ENCODE measurements around the gene LRP5.

LRP5 gene

DNA sequence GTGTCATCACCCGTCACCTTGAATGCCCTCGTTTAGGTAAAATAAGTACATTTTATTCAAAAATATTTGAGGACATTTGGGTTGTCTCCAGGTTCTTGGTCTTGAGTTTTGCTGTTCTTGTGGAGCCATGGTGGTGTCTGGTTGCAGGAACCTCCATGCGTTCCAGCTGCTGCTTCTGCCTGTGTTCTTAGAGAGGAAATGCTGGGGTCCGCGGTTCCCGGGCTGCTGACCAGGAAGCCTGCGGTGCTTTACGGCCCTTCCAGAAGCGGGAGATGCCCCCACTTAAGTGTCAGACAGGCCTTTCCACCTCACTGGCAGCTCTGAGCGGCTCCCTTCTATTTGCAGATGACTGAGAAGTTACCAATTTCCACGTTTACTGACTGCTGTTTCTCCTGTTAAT, 66.8 kb downstream of the LRP5 start:
- TF ChIP-seq, protein P1, sequence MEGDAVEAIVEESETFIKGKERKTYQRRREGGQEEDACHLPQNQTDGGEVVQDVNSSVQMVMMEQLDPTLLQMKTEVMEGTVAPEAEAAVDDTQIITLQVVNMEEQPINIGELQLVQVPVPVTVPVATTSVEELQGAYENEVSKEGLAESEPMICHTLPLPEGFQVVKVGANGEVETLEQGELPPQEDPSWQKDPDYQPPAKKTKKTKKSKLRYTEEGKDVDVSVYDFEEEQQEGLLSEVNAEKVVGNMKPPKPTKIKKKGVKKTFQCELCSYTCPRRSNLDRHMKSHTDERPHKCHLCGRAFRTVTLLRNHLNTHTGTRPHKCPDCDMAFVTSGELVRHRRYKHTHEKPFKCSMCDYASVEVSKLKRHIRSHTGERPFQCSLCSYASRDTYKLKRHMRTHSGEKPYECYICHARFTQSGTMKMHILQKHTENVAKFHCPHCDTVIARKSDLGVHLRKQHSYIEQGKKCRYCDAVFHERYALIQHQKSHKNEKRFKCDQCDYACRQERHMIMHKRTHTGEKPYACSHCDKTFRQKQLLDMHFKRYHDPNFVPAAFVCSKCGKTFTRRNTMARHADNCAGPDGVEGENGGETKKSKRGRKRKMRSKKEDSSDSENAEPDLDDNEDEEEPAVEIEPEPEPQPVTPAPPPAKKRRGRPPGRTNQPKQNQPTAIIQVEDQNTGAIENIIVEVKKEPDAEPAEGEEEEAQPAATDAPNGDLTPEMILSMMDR (IDR thresholded peaks at IDR 0.05; ENCODE audit: control insufficient read depth, insufficient read depth, low read depth, low read length, missing control alignments), result no peak
- H3K4me3 ChIP-seq (ENCODE audit: control insufficient read depth, low read depth, low read length), result no peak overlapping the region
- no peak for DNase-seq (ENCODE audit: low read depth)

DNA sequence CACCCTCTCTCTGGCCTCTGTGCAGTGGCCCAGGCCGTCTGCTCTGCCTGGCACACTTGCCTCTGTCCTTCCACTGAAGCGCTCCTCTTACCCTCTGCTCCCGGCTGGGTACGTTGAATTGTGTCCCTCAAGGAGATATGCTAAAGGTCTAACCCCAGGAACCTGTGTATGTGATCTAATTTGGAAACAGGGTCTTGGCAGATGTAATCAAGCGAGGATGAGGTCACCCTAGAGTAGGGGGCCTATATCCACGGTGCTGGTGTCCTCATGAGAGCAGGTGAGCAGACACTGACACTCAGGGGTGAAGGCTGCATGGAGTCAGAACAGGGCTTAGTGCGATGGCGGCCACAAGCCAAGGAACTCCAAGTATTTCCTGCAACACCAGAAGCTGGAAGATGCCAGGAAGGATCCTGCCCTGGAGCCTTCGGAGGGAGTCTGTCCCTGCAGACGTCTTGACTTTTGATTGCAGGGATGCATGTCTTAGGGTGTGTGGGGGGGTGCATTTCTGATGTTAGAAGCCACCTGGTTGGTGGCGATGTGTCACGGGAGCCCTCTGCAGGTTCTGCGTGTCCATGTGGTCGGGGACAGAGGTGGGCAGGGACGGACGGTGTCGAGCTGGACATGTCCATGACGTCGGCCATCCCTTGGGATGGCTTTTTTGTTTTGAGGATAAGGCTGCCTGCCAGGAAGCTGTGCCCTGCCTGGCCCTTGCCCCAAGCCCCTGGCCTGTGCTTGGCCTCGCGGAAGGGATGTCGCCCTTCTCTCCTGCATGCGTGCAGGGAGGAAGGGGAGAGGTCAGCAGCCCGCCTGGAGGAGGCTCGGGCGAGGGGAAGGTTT, 68.6 kb downstream of the LRP5 start:
- no peak for DNase-seq (ENCODE audit: low read depth)
- TF ChIP-seq, protein P1 (IDR thresholded peaks at IDR 0.05; ENCODE audit: control insufficient read depth, insufficient read depth, low read depth, low read length, missing control alignments), result no peak
- no peak overlapping the region for H3K4me3 ChIP-seq (ENCODE audit: control insufficient read depth, low read depth, low read length)

DNA sequence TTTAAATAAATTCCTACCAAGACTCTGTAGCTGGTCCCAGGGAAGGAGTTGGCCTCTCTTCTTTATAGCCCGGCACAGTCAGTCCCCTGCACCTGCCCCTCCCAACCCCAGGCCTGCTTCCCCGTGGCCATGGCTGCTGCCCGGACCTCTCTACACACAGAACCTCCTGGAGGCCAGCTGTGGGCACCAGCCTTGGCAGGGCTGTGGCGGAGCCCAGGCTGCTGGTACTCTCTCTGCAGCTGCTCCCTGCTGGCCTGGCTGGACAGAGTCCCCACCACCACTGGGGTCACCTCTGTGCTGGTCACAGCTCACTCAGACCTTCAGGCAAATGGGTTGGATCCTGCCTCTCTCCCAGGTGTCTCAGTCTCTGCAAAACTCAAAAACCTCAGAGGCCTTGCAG, 69.3 kb downstream of the LRP5 start:
- no peak overlapping the region for H3K4me3 ChIP-seq (ENCODE audit: control insufficient read depth, low read depth, low read length)
- TF ChIP-seq, protein P1 (IDR thresholded peaks at IDR 0.05; ENCODE audit: control insufficient read depth, insufficient read depth, low read depth, low read length, missing control alignments), result no peak
- DNase-seq (ENCODE audit: low read depth), result no peak

DNA sequence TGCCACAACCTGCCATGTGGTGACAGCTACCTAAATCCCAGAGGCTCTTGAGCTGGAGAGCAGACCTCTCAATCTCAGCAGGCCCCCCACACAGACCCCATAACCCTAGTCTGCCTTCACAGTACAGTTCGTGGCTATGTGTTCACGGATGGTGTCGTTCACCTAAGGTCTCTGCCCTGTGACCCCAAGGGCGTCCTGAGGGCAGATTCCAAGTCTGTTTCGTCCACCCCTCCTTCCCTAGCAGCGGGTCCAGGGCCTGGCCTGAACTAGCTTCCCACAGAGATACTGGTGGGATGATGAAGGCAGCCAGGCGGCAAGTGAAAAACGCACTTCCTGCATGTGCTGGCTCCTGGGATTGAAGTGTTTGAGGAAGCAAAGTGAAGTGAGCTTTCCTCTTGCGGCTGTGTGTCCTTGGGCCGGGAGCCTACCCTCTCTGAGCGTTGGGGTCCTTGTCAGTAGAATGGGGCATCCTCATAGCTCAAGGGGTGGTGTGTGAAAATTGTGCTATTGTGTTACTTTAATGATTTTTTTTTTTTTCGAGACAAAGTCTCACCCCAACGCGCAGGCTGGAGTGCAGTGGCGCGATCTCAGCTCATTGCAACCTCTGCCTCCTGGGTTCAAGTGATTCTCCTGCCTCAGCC, 70.1 kb downstream of the LRP5 start:
- H3K4me3 ChIP-seq (ENCODE audit: control insufficient read depth, low read depth, low read length), result no peak overlapping the region
- no peak for DNase-seq (ENCODE audit: low read depth)
- TF ChIP-seq, protein P1 (IDR thresholded peaks at IDR 0.05; ENCODE audit: control insufficient read depth, insufficient read depth, low read depth, low read length, missing control alignments), result no peak

DNA sequence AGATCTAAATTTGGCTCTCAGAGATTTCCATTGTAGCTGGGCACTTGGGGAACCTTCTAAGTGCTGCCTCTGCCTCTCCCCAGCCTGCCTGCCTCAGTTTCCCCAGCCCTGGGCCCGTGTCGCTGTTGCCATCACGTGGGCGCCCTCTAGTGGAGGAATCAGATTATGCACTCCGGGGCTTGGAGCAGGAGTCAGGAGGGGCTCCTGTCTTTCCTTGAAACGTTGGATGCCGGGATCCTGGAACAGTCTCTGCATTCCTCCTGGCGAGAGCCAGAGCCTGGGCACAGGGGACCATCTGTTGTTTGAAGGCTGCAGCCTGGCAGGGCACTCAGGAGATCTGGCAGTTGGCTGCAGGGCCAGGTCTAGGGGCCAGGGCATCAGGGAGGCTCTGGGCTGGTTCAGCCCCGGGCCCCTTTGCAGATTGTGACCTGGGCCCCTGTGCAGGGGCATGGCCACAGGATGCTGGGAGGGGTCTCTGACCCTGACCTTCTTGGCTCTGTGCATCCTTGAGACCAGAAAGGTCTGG, 71.6 kb downstream of the LRP5 start:
- no peak for DNase-seq (ENCODE audit: low read depth)
- H3K4me3 ChIP-seq (ENCODE audit: control insufficient read depth, low read depth, low read length), result no peak overlapping the region
- TF ChIP-seq, protein P1 (IDR thresholded peaks at IDR 0.05; ENCODE audit: control insufficient read depth, insufficient read depth, low read depth, low read length, missing control alignments), result peak; percentile 96

DNA sequence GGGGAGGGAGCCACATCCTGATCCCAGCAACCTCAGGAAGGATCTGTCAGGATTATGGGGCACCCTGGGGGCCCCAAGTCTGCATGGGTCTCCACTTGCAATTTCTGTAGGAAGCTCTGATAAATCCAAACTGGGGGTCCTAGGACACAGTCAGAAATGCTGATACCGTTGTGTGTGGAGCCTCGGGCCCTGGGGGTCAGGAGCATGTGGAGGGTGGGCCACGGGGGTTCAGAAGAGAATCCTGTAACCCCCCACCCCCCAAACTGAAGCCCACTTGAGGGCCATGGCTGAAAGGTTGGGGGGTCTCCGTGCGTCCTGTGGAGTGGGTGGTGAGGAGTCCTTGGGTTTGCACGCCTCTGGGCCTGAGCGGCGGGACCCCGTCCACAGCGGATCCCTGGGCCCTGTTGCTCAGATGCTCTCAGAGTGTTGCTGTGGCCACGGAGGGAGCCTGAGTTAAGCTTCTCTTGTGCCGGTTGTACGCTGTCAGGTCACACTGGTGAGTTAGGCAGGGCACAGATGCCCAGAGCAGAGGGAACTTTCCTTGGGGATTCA, 72.2 kb downstream of the LRP5 start:
- no peak for DNase-seq (ENCODE audit: low read depth)
- no peak overlapping the region for H3K4me3 ChIP-seq (ENCODE audit: control insufficient read depth, low read depth, low read length)
- TF ChIP-seq, protein P1 (IDR thresholded peaks at IDR 0.05; ENCODE audit: control insufficient read depth, insufficient read depth, low read depth, low read length, missing control alignments), result no peak

Data from AG09309 (cell line).